T-helper 1 cell treated with Interleukin-12 subunit alpha and Interleukin-12 subunit beta and Interleukin-4 antibody, amounts not matched to agents 30 ng/mL and 1 ng/mL, for 36 hours (primary cell): ENCODE results near the gene ZSCAN26. TPM values are rescaled to one million over a fixed set of nuclear protein-coding genes. Genes with fewer than 3 reads are reported as not detected.
"Not testable (repeated sequence)": the region's sequence is repeated elsewhere in the genome, so short reads cannot be mapped to it uniquely, and the experiment has no call there.

ENCODE experiments used
- intact Hi-C: fragments of 100-400 bp; cut with micrococcal nuclease; formaldehyde crosslinking; loops from one replicate; pipeline ENCODE4 v1.15.1; 2024
- total RNA-seq: library from RNA; stranded (reverse); gene quantifications from 2 replicates; pipeline ENCODE4 v1.2.3, GENCODE V29; 2022

The ZSCAN26 gene
- total RNA-seq, 1 donor from 2014 or later: 9.6 TPM

DNA sequence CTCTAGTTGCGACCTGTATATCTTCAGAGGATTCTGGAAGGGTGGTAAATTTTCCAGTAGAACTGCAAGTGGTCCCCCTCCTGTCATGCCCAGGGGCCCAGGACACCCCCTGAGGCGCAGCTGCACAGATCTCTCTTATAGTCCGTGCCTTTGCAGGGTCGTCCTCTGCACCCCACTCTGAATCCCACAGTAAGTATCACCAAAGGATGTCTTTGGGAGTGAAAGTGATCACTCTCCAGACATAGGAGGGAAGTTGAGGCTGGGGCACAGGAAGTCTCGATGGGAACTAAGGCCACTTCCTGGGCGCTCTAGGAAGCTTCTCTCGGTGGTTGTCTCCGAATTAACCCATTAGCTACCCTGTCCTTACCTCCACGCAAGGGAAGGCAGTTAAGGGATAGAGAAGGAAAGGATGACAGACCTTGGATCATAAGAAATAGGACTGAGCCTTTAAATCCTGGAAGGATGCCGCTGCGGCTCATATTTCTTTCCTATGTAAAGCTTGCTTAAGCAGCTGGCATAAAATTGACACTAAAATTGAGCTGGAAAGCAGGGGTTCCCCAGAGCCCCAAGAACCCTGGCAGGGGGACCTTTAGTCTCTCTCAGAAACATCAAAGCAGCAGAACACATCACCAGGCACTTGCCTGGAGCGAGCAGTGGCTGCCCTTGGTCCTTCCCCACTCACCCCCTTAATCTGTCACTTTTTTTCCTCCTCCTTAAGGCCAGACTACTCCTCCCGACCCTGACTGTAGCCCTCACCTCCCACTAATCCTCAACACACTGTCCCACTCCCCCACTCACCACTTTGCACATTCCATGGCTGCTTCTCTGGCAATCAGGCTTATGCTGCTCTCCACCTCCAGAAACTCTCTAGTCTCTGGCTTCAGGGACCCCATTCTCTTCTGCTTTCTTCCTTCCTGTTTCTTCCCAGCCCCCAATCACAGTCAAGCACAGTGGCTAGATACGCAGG is 14.7 kb upstream of the ZSCAN26 start, which contains the start of gene ZKSCAN4:
Gene ZKSCAN4 (minus strand): TSS at position 261 of the 967 bp plus-strand sequence. CDS start 289 bp downstream, outside the sequence.
- intact Hi-C loops: loop anchor here (1.0 to 5.0 kb wide), 12 partner anchors 15 to 864 kb away; partner anchors contain the start of genes PGBD1, ZKSCAN3, ZKSCAN8 and ZNF165

DNA sequence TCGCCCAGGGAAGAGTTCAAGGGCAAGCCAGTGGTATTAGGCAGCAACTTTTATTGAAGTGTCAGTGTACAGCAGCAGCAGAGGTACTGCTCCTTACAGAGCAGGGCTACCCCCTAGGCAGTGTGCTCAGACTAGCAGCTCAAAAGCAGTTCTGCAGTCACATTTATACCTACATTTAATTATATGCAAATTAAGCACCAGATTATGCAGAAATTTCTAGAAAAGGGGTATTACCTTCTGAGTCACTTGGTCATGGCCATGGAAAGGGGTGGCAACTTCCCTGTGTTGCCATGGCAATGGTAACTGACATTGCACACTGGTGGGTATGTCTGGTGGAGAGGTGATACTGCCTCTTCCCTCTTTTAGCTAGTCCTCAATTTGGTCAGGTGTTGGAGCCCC is 12.8 kb upstream of the ZSCAN26 start:
- intact Hi-C loops: loop anchor here (5.0 kb wide), 1 partner anchor 172 kb away; the partner anchor contains the start of gene ZNF165

DNA sequence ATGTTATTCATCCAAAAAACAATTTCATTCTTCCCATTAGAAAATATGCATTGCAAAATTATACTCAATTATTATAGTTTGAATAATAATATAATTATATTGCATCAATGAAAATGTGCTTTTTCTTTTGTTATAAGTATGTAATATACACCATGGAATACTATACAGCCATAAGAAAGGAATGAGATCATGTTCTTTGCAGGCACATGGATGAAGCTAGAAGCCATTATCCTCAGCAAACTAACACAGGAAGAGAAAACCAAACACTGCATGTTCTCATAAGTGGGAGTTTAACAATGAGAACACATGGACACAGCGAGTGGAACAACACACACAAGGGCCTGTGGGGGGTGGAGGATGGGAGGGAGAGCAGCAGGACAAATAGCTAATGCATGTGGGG is 9.9 kb upstream of the ZSCAN26 start:
- intact Hi-C loops: no loop called here

DNA sequence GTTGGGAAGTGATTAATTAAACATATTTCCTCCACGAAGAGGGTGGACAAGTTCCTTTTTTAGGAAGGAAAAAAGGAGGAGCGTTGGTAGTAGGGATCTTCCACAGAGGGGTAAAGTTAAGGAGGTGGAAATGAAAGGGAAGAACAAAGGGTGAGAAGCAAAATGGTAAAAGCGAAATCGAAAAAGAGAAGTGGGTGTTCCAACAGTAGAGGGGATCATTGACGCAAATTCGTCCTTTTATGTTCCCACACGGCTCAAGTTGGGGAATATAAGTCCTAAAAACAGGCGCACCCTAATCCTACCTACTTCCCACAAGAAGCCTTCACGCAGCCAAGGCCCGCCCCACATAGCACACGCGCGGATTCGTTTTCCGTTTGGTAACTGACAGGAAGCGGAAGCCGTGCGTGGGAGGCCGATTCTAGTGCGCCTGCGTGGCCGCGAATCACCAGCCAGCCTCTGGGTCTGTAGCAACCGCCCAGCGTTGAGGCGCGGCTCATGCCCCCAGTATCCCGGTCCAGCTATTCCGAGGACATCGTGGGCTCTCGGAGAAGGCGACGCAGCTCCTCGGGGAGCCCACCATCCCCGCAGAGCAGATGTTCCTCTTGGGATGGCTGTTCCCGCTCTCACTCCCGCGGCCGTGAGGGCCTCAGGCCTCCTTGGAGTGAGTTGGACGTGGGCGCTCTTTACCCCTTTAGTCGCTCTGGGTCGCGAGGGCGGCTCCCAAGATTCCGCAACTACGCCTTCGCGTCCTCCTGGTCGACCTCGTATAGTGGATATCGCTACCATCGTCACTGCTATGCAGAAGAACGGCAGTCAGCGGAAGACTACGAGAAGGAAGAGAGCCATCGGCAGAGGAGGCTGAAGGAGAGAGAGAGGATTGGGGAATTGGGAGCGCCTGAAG is 7.8 kb upstream of the ZSCAN26 start, which contains the start of gene NKAPL:
Gene NKAPL (plus strand): TSS at position 421 of the 901 bp plus-strand sequence. CDS start 75 bp downstream, at position 496.
- intact Hi-C loops: no loop called here

DNA sequence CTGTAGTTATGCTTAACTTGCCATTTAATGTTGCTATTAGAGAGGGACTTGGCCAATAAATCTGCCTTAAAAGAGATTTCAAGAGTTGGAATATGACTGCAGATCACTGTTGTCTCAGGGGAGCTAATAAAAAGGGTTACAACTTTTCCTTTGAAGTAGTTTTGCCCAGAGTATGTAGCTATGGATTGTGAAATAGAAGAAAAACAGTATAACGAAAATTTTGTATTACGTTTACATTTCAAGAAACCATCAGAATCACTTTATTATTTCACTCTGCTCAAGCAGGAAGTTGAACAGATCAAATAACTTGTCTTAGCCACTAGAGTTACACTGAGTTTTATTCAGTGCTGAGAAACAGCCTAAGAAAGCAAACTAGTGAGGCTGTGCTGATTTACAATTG is 3.0 kb upstream of the ZSCAN26 start:
- intact Hi-C loops: no loop called here

DNA sequence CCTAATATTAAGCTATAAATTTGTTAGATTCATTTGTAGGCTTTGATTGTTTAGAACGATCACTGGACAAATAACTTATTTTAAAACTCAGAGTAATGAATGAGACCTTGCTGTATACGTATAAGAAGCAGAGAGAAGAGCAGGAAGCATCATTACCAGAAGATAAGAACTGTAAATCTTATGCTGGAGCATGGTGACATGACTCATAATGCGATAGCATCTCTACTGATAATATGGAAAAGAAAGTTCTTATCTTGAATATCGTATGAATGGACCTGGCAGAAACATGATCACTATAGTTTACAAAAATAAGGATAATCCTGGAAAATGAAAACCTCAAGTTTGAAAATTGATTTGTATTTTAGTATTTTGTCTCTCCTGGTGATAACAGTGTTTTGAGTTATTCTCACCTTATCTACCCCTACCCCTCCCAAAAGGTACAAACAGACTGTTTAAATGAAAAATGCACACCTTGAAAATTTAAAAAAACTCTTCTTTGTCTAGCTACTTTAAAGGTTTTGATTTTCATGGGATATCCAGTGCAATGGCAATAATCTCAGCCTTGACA is 2.0 kb upstream of the ZSCAN26 start:
- intact Hi-C loops: loop anchor here (5.0 kb wide), 2 partner anchors 177 to 363 kb away; partner anchors contain the start of gene ZSCAN23

DNA sequence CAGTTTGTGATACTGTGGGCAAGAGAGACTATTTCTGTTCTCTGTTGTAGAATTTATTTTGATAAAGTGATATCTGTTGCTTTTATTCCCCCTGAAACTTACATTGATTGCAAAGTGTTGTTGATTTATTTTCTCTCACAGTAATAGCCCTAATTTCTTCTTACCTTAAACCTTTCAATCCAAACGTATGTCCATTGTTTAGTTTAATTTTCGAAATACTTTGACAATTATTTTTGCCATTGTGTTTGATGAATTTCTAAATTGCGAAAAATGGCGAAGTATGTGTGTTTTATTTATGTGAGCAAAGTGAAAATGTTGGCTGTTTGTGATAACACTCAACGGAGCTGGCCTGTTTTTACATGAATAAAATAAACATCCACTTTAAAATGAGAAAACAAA is 381 bp upstream of the ZSCAN26 start:
- intact Hi-C loops: loop anchor here (2.0 to 5.0 kb wide), 3 partner anchors 176 to 618 kb away; partner anchors contain the start of gene ZSCAN23

DNA sequence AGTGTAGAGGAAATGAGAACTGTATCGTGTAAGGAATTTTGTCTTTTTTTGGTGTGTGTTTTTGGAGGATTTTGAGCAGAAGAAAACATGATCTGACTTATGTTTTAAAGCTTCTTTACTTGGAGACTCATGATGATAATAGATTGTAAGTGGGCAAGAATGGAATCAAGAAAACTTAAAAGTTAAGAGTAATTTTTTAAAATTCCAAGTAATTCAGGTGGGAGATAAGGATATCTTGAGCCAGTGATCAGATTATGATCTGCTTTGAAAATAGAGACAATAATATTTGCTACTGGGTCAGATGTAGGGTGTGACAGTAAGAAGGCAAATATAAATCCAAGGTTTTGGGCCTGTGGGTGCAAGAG is 734 bp downstream of the ZSCAN26 start:
- intact Hi-C loops: loop anchor here (1.0 to 5.0 kb wide), 14 partner anchors 14 to 795 kb away; partner anchors contain the start of genes PGBD1, ZKSCAN3, ZKSCAN4 and ZNF165

DNA sequence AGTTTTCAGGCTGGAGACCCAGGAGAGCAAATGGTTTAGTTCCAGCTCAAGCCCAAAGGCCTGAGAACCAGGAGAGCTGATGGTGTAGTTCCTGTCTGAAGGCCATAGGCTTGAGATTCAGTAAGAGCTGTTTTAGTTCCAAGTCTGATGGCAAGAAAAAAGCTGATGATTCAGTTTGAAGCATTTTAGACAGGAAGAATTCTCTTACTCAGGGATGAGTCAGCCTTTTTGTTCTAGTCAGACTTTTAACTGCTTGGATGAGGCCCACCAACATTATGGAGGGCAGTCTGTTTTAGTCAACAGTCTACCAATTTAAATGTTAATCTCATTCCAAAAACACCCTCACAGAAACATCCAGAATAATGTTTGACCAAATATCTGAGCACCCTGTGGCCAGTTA is 2.5 kb downstream of the ZSCAN26 start:
- intact Hi-C loops: loop anchor here (5.0 kb wide), 2 partner anchors 173 to 367 kb away; partner anchors contain the start of gene ZSCAN23

DNA sequence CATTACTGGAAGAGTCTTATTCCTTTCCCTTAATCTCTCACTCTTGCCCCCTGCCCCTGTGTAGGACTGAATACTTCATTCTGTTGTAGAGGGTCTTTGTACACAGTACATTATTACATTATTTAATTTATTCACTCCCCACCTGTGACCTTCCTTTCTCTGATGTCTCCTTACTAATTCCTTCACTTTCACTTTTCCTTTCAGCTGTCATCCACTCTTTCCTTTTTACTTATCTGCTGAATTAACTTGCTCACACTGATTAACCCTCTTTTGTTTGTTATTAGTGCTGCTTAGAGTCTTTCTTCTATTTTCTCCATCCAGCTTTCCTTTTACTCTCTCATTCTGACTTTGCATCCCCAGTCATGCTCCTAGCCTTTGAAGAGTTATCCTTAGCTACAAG is 7.9 kb downstream of the ZSCAN26 start:
- intact Hi-C loops: no loop called here

DNA sequence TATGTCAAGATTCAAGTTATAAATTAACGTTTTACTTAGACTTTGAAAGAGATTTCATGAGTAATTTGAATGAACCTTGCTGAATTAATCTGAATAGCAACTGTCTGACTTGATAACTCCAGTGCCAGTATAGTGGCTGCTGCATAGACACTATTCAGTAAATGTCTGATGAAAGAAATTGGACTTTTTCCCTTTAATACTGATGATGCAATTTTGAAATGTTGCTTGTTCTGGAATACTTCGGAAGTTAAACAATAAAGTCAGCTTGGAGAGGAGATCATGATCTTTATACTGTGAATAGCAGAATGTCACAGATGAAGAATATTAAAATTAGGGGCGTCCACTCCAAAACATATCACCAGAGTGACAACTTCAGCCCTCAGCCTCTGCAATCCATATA is 10.8 kb downstream of the ZSCAN26 start:
- intact Hi-C loops: no loop called here

DNA sequence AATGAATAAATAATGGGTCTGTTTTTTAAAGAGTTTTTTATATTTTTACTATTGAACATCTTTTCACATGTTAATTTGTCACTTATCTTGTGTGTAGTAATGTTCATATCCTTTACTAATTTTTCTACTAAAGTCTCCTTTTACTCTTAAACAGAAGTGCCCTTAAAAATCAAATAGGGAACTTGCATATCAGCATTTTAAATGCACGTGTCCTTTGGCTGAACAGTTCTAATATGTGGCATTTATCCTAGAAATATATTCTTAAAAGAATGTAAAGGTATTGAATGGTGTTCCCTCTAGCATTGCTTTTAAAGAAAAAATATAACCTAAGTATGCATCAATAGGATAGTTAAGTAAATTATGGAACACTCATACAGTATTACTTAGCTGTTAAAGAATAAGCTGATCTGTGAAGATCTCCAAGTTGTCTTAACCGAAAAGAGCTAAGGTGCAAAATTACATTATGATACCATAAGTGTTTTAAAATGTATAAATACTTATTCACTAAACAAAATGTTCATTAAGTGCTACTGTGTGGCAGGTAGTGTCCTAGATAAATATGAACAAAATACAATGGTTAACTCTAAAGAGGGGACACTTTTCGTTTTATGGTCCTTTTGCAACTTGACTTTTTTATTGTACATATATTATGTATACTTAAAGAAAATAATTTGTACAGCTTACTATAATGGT is 13.8 kb downstream of the ZSCAN26 start:
- intact Hi-C loops: loop anchor here (1.0 kb wide), 3 partner anchors 13 to 55 kb away; partner anchors contain the start of genes ZKSCAN4 and ZSCAN26

DNA sequence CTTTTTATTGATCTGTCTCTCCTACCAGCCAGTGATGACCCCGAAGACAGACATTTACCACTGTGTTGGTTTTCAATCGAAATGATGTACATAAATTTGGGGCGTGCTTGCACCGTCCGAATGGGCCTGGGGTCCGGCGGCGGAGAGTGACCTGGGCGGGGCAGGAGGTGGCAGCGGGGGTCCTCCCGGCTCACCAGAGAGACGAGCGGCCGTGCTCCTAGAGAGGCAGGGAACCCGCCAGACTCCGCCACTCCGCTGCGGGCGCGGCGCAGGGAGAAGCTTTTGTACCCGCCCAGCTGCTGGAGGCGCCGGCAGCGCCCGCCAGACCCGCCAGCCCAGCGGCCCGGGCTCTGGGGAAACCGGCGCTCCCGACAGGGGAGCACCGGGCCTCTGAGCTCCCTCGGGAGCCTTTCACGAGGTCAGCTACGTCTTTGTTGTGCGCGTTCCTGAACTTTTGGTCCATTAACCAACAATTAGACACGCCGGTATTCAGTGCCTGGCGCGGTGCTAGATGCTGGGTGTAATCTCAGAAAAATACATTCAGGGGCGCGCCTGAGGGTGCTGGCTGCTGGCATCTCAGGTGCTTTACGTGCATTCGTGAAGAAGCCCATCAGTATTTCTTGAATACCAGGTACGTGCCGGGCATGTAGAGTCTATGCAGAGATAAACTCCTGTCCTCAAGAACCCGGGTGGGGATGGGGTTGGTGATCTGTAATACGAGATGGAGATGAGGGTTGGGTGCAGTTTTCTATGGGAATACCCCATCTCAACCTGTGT is 14.5 kb downstream of the ZSCAN26 start, which contains the start of gene PGBD1:
Gene PGBD1 (plus strand): TSS at position 285 of the 777 bp plus-strand sequence. CDS start 2,242 bp downstream, outside the sequence.
- intact Hi-C loops: loop anchor here (1.0 kb wide), 3 partner anchors 14 to 54 kb away; partner anchors contain the start of genes ZKSCAN4 and ZSCAN26

DNA sequence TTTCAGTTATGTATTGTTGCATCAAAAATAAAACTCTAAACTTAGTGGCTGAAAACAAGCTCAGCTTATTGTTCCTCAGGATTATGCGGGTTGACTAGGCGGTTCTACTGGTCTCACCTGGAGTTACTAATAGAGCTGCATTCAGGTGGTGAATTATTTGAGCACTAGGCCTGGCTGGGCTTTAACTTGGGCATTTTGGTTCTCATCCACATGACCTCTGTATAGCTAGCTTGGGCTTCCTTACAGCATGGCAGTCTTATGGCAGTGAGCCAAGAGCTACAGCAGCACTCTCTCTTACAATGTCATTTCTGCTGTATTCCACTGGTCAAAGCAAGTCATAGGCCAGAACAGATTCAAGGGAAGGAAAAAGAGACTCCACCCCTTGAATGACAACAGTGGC is 16.0 kb downstream of the ZSCAN26 start:
- intact Hi-C loops: no loop called here

DNA sequence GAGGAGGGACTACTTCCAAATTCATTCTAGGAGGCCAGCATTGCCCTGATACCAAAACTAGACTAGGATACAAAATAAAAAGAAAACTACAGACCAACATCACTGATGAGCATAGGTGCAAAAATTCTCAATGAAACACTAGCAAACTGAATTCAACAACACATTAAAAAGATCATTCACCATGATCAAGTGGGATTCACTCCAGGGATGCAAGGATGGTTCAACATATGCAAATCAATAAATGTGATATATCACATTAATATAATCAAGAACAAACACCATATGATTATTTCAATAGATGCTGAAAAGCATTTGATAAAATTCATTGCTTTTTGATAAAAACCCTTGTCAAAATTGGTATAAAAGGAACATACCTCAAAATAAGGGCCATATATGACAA is 24.6 kb downstream of the ZSCAN26 start:
- intact Hi-C loops: no loop called here

DNA sequence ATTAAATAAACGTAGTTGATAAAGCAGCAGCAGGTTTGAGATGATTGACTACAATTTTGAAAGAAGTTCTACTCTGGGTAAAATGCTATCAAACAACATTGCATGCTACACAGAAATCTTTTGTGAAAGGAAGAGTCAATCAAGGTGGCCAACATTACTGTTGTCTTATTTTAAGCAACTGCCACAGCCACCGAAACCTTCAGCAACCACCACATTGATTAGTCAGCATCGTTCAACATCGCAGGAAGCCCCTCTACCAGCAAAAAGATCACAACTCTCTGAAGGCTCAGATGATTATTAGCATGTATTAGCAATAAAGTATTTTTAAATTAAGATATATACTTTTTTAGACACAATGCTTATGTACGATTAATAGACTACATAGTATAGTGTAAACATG is 28.4 kb downstream of the ZSCAN26 start:
- intact Hi-C loops: no loop called here

DNA sequence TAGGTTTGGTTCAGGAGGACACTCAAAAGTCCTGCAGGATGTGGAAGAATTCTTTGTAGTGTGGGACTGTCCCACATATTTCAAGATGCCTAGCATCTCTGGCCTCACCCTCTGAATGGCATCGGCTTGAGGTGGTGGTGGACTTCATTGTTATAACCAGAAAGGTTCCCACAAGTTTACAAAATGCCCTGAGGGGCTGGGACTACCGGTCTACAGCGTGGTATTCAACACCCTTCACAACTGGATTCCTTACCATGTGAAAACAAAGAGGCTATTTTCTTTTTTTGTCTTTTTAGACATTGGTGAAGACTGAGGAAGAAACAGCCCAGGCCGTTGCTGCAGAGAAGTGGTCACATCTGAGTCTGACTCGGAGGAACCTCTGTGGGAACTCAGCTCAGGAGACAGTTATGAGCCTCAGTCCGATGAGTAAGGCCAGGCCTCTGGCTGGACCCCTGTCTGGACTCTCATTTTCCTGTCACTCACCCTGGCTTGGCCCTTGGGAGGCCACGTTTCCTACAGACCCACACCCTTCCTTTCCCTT is 29.6 kb downstream of the ZSCAN26 start:
- intact Hi-C loops: no loop called here

DNA sequence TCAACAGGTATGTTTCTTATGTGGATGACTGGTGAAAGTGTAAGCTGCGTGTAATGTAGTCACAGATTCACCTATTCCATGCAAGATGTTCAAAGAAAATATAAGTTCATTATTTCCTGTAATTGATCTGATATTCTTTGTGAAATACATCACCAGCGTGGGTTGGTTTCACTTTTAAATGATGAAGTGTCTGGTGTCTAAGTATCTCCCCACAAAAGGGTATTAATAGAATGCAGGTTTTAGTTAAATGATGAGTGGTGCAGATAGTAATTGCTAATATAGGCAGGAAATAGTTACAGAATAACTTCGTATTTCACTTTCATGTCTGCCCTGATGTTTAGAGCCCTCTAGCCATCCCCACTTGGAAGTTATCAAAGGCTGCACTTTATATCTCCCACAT is 36.6 kb downstream of the ZSCAN26 start:
- intact Hi-C loops: no loop called here

DNA sequence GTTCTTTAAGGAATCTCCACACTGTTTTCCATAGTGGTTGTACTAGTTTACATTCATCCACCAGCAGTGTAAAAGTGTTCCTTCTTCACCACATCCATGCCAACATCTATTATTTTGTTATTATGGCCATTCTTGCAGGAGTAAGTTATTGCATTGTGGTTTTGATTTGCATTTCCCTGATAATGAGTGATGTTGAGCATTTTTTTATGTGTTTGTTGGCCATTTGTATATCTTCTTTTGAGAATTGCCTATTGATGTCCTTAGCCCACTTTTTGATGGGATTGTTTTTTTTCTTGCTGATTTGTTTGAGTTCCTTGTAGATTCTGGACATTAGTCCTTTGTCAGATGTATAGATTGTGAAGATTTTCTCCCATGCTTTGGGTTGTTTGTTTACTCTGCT is 39.4 kb downstream of the ZSCAN26 start:
- intact Hi-C loops: not testable (repeated sequence)
